SK-N-SH treated with all-trans-retinoic acid at 6 μM for 48 hours (cell line): ENCODE results near the gene CBLB.

Source experiments
- ATAC-seq: fragments of 200-7000 bp; cut with Tn5 transposase; 3 replicates; pipeline ENCODE4 v1.9.1; 2020; ENCODE audit warnings: mild to moderate bottlenecking, moderate library complexity
- ARNTL ChIP-seq: fragments of 450-650 bp; formaldehyde crosslinking; IDR thresholded peaks from 2 replicates; pipeline ENCODE4 v1.5.0; 2020; ENCODE audit warnings: low read depth, mild to moderate bottlenecking, moderate library complexity, borderline replicate concordance
- BACH2 ChIP-seq: fragments of 250-450 bp; sonication (Bioruptor Pico); IDR thresholded peaks from 2 replicates; pipeline ENCODE4 v1.9.0; 2021; ENCODE audit warnings: mild to moderate bottlenecking, borderline replicate concordance
- CREB5 ChIP-seq: fragments of 250-450 bp; sonication (Bioruptor Pico); IDR thresholded peaks from 2 replicates; pipeline ENCODE4 v1.5.1; 2020; ENCODE audit warnings: low read depth, mild to moderate bottlenecking, moderate library complexity
- ESRRG ChIP-seq: fragments of 250-450 bp; sonication (Bioruptor Pico); IDR thresholded peaks from 2 replicates; pipeline ENCODE4 v1.6.1; 2021; ENCODE audit warnings: mild to moderate bottlenecking
- ISL1 ChIP-seq: fragments of 250-450 bp; sonication (Bioruptor Pico); IDR thresholded peaks from 2 replicates; pipeline ENCODE4 v2.1.2; 2022; ENCODE audit warnings: mild to moderate bottlenecking, moderate library complexity
- OSR1 ChIP-seq: fragments of 250-450 bp; sonication (Bioruptor Pico); IDR thresholded peaks from 2 replicates; pipeline ENCODE4 v1.8.0; 2022; ENCODE audit warnings: moderate library complexity, mild to moderate bottlenecking, inconsistent platforms
- PPARA ChIP-seq: fragments of 250-450 bp; sonication (Bioruptor Pico); IDR thresholded peaks from 2 replicates; pipeline ENCODE4 v1.5.0; 2020; ENCODE audit warnings: mild to moderate bottlenecking, borderline replicate concordance
- RARB ChIP-seq: fragments of 250-450 bp; sonication (Bioruptor Pico); IDR thresholded peaks from 2 replicates; pipeline ENCODE4 v1.8.0; 2021; ENCODE audit warnings: mild to moderate bottlenecking, moderate library complexity
- SNAI2 ChIP-seq: fragments of 250-450 bp; sonication (Bioruptor Pico); IDR thresholded peaks from 2 replicates; pipeline ENCODE4 v1.5.0; 2020; ENCODE audit warnings: mild to moderate bottlenecking, moderate library complexity
- ZC3H10 ChIP-seq: fragments of 250-450 bp; sonication (Bioruptor Pico); IDR thresholded peaks from 2 replicates; pipeline ENCODE4 v1.5.1; 2021; ENCODE audit warnings: mild to moderate bottlenecking, moderate library complexity
- ZFP3 ChIP-seq: fragments of 250-450 bp; sonication (Bioruptor Pico); IDR thresholded peaks from 2 replicates; pipeline ENCODE4 v1.5.0; 2020; ENCODE audit warnings: mild to moderate bottlenecking, moderate library complexity
- ZFP30 ChIP-seq: fragments of 450-650 bp; formaldehyde crosslinking; IDR thresholded peaks from 2 replicates; pipeline ENCODE4 v1.5.0; 2022; ENCODE audit warnings: mild to moderate bottlenecking, moderate library complexity
- ZNF565 ChIP-seq: fragments of 450-650 bp; formaldehyde crosslinking; conservative IDR thresholded peaks from 2 replicates; pipeline ENCODE4 v1.5.0; 2020; ENCODE audit warnings: low read depth, mild to moderate bottlenecking, moderate library complexity
- ZNF70 ChIP-seq: fragments of 450-650 bp; formaldehyde crosslinking; IDR thresholded peaks from 2 replicates; pipeline ENCODE4 v1.5.0; 2020; ENCODE audit warnings: mild to moderate bottlenecking, moderate library complexity
- ZNF8 ChIP-seq: fragments of 450-650 bp; formaldehyde crosslinking; IDR thresholded peaks from 2 replicates; pipeline ENCODE4 v1.5.0; 2020; ENCODE audit warnings: mild to moderate bottlenecking, moderate library complexity
- TF ChIP-seq, protein P1 (sequence below): fragments of 250-450 bp; sonication (Bioruptor Pico); IDR thresholded peaks from 2 replicates; pipeline ENCODE4 v1.8.0; 2020; ENCODE audit warnings: mild to moderate bottlenecking, moderate library complexity, borderline replicate concordance
- TF ChIP-seq, protein P2 (sequence below): fragments of 250-450 bp; sonication (Bioruptor Pico); IDR thresholded peaks from 2 replicates; pipeline ENCODE4 v1.5.0; 2020; ENCODE audit warnings: mild to moderate bottlenecking, moderate library complexity
- TF ChIP-seq, protein P3 (sequence below): fragments of 250-450 bp; sonication (Bioruptor Pico); IDR thresholded peaks from 2 replicates; pipeline ENCODE4 v1.8.0; 2021; ENCODE audit warnings: low read depth, mild to moderate bottlenecking, moderate library complexity, borderline replicate concordance

The CBLB gene

DNA sequence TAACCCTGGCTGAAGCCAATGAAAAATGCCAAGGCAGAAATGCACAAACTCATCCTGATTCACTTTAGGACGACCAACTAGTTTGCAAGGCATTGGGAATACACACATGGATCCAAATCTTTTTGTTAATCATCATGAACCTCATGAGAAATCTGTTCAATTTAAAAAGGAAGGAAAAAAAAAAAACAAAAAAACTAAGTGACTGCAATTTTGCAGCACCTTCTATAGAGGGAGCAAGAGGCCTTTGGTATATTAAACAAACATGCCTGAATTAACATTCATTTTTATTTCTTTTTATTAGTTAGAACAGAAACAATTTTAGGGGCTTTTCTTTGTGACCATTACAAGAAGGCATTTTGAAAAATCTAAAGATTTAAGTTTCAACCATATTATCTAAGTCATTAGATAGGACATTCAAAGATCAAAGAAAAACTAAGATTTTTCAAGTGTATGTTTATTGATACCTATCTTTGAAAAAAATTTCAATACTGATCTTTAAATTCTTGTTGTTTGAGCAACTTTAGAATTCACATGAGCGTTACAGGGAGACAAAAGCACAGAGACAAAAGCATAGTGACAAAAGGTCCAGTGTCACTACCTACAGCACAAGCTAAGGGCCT, 182.4 kb downstream of the CBLB start (continued):
- TF ChIP-seq, protein P1, sequence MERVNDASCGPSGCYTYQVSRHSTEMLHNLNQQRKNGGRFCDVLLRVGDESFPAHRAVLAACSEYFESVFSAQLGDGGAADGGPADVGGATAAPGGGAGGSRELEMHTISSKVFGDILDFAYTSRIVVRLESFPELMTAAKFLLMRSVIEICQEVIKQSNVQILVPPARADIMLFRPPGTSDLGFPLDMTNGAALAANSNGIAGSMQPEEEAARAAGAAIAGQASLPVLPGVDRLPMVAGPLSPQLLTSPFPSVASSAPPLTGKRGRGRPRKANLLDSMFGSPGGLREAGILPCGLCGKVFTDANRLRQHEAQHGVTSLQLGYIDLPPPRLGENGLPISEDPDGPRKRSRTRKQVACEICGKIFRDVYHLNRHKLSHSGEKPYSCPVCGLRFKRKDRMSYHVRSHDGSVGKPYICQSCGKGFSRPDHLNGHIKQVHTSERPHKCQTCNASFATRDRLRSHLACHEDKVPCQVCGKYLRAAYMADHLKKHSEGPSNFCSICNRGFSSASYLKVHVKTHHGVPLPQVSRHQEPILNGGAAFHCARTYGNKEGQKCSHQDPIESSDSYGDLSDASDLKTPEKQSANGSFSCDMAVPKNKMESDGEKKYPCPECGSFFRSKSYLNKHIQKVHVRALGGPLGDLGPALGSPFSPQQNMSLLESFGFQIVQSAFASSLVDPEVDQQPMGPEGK (CRISPR knock-in tag) = no peak
- TF ChIP-seq ZNF565 (CRISPR knock-in tag) = no peak
- TF ChIP-seq ZFP30 (CRISPR knock-in tag) = no peak

DNA sequence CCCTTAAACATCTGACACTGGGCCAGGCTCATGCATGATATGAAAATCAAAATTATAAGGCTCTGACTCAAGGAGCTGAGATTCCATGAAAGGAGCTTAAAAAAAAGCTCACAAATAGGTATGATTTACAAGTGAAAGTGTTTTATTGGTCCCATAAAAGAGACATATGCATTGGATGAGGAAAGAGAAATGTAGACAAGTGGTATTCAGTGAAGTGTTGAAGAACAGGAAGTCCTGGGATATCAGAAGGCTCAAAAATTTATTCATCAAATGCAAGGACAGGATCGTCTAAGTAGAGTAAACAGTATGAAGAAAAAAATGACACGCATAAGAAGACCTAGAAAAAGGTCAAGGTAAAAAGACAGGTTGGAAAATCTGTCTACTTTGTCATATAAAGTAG, 188.9 kb downstream of the CBLB start:
- ATAC-seq = no peak
- TF ChIP-seq PPARA (CRISPR knock-in tag) (no peak), OSR1 (no peak), ARNTL (CRISPR knock-in tag) (no peak)

DNA sequence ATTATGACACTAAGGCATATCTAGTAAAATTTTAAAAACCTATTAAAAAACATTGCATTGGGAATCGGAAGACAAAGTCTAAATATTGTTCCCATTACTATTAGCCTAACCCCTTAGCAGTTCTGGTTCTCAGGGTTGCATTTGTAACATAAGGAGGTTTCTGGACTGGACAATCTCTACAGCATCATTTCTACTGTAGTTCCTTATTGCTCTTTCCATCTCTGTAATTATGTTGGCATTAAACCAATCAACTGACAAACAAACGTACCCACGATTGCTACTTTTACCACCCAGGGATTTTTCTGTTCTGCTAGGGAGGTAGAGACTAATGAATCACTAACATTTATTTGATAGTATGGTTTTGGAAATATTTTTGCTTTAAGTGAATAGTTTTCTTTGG, 190.8 kb downstream of the CBLB start:
- no peak for ATAC-seq
- TF ChIP-seq ISL1 (CRISPR knock-in tag) = no peak
- no peak for TF ChIP-seq ZFP30 (CRISPR knock-in tag)
- no peak for TF ChIP-seq SNAI2 (CRISPR knock-in tag)
- no peak for TF ChIP-seq ZNF70 (CRISPR knock-in tag)
- TF ChIP-seq, all 23 proteins: peak for 0

- no peak for ATAC-seq
- TF ChIP-seq ZFP3 (CRISPR knock-in tag) (no peak), ZC3H10 (CRISPR knock-in tag) (no peak), CREB5 (CRISPR knock-in tag) (no peak), BACH2 (CRISPR knock-in tag) (no peak), ZNF70 (CRISPR knock-in tag) (no peak), RARB (CRISPR knock-in tag) (no peak)
- TF ChIP-seq, protein P2, sequence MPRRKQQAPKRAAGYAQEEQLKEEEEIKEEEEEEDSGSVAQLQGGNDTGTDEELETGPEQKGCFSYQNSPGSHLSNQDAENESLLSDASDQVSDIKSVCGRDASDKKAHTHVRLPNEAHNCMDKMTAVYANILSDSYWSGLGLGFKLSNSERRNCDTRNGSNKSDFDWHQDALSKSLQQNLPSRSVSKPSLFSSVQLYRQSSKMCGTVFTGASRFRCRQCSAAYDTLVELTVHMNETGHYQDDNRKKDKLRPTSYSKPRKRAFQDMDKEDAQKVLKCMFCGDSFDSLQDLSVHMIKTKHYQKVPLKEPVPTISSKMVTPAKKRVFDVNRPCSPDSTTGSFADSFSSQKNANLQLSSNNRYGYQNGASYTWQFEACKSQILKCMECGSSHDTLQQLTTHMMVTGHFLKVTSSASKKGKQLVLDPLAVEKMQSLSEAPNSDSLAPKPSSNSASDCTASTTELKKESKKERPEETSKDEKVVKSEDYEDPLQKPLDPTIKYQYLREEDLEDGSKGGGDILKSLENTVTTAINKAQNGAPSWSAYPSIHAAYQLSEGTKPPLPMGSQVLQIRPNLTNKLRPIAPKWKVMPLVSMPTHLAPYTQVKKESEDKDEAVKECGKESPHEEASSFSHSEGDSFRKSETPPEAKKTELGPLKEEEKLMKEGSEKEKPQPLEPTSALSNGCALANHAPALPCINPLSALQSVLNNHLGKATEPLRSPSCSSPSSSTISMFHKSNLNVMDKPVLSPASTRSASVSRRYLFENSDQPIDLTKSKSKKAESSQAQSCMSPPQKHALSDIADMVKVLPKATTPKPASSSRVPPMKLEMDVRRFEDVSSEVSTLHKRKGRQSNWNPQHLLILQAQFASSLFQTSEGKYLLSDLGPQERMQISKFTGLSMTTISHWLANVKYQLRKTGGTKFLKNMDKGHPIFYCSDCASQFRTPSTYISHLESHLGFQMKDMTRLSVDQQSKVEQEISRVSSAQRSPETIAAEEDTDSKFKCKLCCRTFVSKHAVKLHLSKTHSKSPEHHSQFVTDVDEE (CRISPR knock-in tag) = no peak
These were observed 192.1 kb downstream of the CBLB start for GRCh38 chr3:105676621-105677300.

- TF ChIP-seq, protein P3, sequence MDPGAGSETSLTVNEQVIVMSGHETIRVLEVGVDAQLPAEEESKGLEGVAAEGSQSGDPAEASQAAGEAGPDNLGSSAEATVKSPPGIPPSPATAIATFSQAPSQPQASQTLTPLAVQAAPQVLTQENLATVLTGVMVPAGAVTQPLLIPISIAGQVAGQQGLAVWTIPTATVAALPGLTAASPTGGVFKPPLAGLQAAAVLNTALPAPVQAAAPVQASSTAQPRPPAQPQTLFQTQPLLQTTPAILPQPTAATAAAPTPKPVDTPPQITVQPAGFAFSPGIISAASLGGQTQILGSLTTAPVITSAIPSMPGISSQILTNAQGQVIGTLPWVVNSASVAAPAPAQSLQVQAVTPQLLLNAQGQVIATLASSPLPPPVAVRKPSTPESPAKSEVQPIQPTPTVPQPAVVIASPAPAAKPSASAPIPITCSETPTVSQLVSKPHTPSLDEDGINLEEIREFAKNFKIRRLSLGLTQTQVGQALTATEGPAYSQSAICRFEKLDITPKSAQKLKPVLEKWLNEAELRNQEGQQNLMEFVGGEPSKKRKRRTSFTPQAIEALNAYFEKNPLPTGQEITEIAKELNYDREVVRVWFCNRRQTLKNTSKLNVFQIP (CRISPR knock-in tag) = no peak
- TF ChIP-seq ZFP30 (CRISPR knock-in tag) (no peak), CREB5 (CRISPR knock-in tag) (no peak), ZNF8 (no peak), ZFP3 (CRISPR knock-in tag) (no peak), ESRRG (CRISPR knock-in tag) (no peak), SNAI2 (CRISPR knock-in tag) (no peak), ZC3H10 (CRISPR knock-in tag) (no peak)
- TF ChIP-seq, protein P2 (CRISPR knock-in tag) = no peak
- TF ChIP-seq, protein P1 (CRISPR knock-in tag) = no peak
- no peak for ATAC-seq
These were observed 194.3 kb downstream of the CBLB start for GRCh38 chr3:105674437-105675065.
